GM18508 (cell line): ENCODE results near the gene TMEM121.
"Not testable (repeated sequence)": the region's sequence is repeated elsewhere in the genome, so short reads cannot be mapped to it uniquely, and the experiment has no call there.

Source experiments
- ATAC-seq: cut with Tn5 transposase; IDR thresholded peaks from one replicate; pipeline ENCODE4 v1.9.1; 2021; ENCODE audit warnings: moderate number of reproducible peaks; ENCODE audit not compliant: insufficient read depth, unreplicated experiment

The TMEM121 gene

DNA sequence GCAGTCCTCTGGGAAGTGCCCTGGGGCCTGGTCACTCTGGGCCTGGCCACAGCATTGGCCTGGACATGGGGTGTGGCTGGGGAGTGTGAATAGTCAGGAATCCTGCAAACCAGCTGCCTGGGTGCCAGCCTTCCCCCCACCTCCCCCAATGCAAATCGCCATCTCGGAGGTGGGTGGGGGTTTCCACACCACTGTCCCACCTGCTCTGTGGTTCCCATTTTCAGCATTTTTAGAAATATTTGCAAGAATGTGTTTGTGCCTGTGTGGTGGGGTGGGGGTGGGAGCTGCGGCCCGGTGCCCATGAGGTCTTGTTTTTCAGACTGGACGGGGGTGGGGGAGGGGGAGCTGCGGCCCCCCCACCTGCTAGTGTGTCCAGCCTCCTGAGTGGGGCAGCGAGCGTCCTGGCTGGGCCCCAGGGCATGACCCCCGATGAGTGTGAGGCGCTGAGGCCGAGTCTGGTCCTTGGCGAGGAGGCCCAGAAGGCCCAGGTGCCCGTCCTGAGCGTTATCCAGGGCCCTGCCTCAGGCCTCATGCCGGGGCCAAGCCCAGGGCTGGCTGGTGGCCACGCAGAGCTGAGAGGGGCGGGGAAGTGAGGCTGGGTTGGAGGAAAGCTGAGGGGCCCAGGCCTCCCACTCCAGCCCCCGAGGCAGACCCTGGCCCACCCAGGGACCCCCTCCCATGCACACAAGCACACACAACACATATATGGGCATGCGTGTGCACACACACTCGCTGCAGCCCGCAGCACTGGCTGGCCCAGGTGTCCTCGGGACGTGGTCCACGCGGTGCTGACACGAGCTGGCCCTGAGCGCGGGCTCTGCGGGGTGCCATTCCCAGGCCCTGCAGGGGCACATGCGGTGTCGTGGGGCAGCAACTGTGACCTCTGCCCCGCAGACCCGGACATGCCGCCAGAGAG, 40.1 kb downstream of the TMEM121 start:
- ATAC-seq: not testable (repeated sequence)

DNA sequence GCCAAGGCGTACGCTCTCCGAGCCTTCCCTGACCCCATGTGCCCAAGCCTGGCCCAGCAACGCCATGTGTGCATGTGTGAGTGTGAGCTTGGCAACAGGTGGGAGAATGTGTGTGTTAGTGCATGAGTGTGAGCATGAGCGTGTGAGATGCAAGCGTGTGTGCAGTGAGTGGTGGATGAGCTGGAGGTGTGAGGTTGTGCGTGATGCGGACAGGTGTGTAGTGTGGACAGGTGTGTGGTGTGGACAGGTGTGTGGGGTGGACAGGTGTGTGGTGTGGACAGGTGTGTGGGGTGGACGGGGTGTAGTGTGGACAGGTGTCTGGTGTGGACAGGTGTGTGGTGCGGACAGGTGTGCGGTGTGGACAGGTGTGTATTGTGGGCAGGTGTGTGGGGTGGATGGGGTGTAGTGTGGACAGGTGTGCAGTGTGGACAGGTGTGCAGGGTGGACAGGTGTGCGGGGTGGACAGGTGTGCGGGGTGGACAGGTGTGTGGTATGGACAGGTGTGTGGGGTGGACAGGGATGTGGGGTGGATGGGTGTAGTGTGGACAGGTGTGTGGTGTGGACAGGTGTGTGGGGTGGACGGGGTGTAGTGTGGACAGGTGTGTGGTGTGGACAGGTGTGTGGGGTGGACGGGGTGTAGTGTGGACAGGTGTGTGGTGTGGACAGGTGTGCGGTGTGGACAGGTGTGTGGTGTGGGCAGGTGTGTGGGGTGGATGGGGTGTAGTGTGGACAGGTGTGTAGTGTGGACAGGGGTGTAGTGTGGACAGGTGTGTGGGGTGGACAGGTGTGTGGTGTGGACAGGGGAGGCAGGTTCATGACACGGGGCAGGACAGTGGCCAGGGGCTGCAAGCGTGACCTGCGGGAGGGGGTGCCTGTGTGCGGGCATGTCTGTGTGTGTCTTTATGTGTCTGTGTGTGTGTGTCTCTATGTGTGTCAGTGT, 41.1 kb downstream of the TMEM121 start:
- not testable (repeated sequence) for ATAC-seq

DNA sequence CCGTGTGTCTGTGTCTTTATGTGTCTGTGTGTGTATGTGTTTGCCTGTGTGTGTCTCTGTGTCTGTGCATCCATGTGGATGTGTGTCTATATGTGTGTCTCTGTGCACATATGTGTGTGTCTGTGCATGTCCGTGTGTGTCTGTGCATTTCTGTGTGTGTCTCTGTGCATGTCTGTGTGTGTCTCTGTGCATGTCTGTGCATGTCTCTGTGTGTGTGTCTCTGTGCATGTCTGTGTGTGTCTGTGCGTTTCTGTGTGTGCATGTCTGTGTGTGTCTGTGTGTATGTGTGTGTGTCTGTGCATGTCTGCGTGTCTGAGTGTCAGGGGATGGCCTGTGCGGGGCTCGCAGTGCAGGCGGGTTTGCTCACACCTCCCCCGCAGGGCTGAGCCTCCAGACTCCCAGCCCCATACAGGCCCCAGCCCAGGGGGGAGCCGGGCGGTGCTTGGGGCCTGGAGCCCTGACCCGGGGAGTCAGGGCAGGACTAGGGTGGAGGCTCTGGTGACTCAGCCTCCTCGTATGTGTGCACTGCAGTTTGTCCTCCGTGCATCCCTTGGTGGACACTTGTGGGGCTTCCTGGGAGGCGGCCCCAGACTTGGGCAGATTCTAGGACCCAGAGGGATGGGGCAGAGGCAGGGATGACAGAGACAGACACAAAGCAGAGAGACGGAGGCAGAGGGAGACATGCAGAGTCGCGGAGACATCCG, 41.9 kb downstream of the TMEM121 start:
- not testable (repeated sequence) for ATAC-seq

DNA sequence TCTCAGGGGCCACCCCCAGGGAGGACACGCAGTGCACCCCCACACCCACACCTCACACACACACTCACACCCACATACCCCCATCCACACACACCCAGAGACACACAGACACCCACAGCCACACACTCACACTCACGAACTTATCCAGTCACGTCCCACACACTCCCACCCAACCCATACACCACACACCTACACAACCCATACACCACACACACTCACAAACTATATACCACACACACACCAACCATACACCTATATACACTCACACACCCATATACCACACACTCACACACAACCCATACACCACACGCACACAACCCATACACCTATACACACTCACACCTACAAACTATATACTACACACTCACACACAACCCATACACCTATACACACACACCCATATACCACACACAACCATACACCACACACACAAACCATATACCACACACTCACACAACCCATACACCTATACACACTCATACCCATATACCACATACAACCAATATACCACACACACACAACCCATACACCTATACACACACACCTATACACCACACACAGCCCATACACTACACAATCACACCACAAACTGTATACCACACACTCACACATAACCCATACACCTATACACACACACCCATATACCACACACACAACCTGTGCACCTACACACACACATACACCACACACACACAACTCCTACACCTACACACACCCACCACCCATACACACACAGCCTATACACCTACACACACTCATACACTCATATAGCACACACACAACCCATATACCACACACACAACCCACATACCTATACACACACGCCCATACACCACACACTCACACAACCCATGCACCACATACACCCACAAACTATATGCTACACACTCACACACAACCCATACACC, 42.7 kb downstream of the TMEM121 start:
- ATAC-seq: no peak

DNA sequence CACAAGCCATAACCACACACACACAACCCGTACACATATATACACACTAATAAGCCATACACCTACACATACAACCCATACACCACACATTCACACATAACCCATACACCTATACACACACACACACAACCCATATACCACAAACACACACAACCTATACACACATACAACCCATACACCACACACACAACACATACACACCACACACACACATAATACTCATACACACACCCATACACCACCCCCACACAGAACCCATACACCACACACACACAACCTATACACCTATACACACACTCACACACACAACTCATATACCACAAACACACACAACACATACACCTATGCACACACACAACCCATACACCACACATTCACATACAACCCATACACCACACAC, 44.1 kb downstream of the TMEM121 start:
- ATAC-seq: no peak

- ATAC-seq: not testable (repeated sequence)
Observed at GRCh38 chr14:105571181-105571951, 45.0 kb downstream of the TMEM121 start.

GRCh38 chr14:105572063-105572462, 45.7 kb downstream of the TMEM121 start:
- not testable (repeated sequence) for ATAC-seq

DNA sequence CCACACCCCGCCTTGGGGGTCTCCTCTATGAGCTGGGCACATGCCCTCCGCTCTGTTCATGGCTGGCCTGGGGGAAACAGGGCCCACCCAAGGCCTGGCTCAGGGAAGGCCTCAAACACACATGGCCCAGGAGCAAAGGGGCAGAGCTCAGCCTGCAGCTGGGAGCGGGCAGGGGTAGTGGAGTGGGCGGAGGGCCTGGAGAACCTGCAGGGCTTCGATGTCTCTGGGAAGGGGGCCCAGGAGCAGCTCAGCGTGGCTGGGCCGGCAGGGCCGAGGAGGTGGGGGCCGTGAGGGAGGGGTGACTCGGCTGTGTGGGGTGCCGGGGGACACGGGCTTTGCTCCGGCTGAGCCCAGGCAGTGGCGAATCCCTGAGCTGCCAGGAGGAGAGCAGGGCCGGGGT, 47.5 kb downstream of the TMEM121 start:
- ATAC-seq: not testable (repeated sequence)

DNA sequence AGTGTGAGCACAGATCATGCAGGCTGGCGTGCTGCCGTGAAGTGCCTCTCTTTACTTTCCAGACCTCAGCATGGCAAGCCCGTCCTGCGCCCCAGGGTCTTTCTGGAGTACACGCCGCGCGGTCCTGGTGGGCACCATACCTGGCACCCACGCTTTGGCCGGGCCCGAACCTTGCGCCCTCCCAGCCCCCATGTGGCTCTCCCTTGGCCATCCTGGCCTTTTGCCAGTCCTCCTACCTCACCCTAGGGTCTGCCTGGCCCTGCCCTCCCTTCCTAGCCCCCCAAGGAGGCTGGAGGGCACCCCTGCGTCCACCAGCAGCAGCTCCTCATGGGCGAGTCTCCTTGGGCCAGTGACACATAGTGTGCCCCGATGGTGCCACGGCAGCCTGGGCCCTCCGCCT, 48.0 kb downstream of the TMEM121 start:
- ATAC-seq: not testable (repeated sequence)

DNA sequence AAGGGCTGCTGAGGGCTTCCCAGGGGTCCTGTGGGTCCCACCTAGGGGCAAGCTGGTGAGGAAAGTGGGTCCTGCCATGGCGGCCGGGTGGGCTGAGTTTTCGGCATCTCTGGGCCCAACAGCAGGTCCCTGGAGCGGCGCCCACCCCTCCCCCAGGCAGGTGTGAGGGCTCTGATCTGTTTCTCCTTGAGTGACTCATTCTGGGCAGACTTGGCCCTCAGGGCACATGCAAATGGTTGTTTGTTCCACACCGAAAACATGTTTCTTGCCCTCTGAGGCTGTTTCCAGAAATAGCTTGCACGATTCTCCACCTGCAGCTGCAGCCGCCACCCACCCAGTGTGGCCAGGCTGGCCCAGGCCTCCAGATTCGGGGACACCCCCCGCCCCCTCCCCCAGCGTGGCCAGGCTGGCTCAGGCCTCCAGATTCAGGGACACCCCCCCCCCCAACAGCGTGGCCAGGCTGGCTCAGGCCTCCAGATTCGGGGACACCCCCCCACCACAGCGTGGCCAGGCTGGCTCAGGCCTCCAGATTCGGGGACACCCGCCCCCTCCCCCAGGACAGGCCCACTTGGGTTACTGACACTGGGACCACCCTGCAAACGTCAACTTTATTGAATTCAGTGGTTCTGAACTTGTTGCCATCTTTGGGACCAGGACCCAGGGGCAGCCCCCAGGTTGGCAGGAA, 48.8 kb downstream of the TMEM121 start:
- peak; percentile 43 for ATAC-seq

- ATAC-seq: no peak
Observed at GRCh38 chr14:105576525-105577088, 50.2 kb downstream of the TMEM121 start.

- ATAC-seq: no peak
Observed at GRCh38 chr14:105577314-105577861, 51.0 kb downstream of the TMEM121 start.

- ATAC-seq: no peak
Observed at GRCh38 chr14:105578070-105578469, 51.7 kb downstream of the TMEM121 start.

DNA sequence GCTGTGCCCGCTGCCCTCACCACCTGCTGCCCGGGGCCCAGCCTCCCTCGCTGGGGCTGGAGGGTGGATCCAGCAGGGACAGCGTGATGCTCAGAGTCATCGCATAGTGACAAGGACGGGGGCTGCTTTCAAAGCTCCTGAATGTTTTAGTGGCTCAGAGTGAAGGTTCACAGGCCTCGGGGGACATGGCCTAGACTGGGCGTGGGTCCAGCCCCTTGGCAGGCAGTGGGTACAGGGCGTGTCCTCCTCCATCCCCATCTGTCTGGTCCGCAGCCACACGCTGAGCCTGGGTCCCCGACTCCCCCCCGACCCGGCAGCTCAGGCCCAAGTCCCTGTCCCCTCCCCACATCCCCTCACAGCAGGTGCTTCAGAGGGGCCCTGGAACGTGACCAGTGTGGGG, 52.8 kb downstream of the TMEM121 start:
- ATAC-seq: not testable (repeated sequence)
